OCI-LY7 (cell line): ENCODE results near the gene PDGFD. TPM values are rescaled to one million over a fixed set of nuclear protein-coding genes. Genes with fewer than 3 reads are reported as not detected.

ENCODE experiments used
- BruUV-seq: library from RNA; stranded (reverse); fragments of 400-500 nt; replicated peaks from 2 replicates; lab custom pipeline; 2021; lab: Mats Ljungman, UMichigan
- CTCF ChIA-PET: fragments of 300-600 bp; sonication (Branson Sonifier 250); formaldehyde crosslinking; loops from one replicate; lab custom pipeline; 2022; ENCODE audit warnings: antibody characterized with exemption; ENCODE audit not compliant: unreplicated experiment; lab: Charles Lee
- POLR2A ChIA-PET: fragments of 300-600 bp; sonication (Branson Sonifier 250); formaldehyde crosslinking; loops from one replicate; lab custom pipeline; 2022; ENCODE audit warnings: antibody characterized with exemption; lab: Charles Lee
- DNase-seq: peaks from one replicate; pipeline ENCODE4 v3.0.0-alpha.2; 2015; ENCODE audit warnings: low spot score
- H2AFZ ChIP-seq: fragments of 200-600 bp; sonication (generic), shearing (Covaris generic); 2 replicates; pipeline ENCODE4 v1.6.1; 2014; ENCODE audit warnings: mild to moderate bottlenecking, antibody characterized with exemption, low read length, moderate library complexity
- H3K27ac ChIP-seq: fragments of 200-600 bp; sonication (generic); 2 replicates; pipeline ENCODE4 v1.5.1; 2014; ENCODE audit warnings: mixed run types, low read depth, mild to moderate bottlenecking, moderate library complexity, low read length, inconsistent platforms; ENCODE audit not compliant: poor library complexity, severe bottlenecking
- H3K36me3 ChIP-seq: fragments of 200-600 bp; sonication (generic); 2 replicates; pipeline ENCODE4 v1.6.1; 2014; ENCODE audit warnings: mild to moderate bottlenecking, antibody characterized with exemption, low read length, moderate library complexity, mixed read lengths; ENCODE audit not compliant: insufficient read depth
- H3K4me1 ChIP-seq: fragments of 200-600 bp; sonication (generic); 2 replicates; pipeline ENCODE4 v1.5.1; 2014; ENCODE audit warnings: mild to moderate bottlenecking, low read length; ENCODE audit not compliant: insufficient read depth, poor library complexity, severe bottlenecking
- H3K4me2 ChIP-seq: fragments of 200-600 bp; sonication (generic); 2 replicates; pipeline ENCODE4 v1.6.1; 2014; ENCODE audit warnings: mild to moderate bottlenecking, low read length
- H3K4me3 ChIP-seq: fragments of 200-600 bp; sonication (generic); 2 replicates; pipeline ENCODE4 v1.5.1; 2014; ENCODE audit warnings: mild to moderate bottlenecking, low read depth, low read length; ENCODE audit not compliant: poor library complexity, severe bottlenecking
- H3K79me2 ChIP-seq: fragments of 200-600 bp; sonication (generic); 2 replicates; pipeline ENCODE4 v1.6.1; 2016; ENCODE audit warnings: low read depth, mild to moderate bottlenecking, low read length, moderate library complexity, mixed read lengths; ENCODE audit not compliant: insufficient read depth
- H3K9me2 ChIP-seq: fragments of 200-600 bp; sonication (generic); 2 replicates; pipeline ENCODE4 v1.6.1; 2016; ENCODE audit warnings: mild to moderate bottlenecking, low read length, mixed read lengths; ENCODE audit not compliant: insufficient read depth
- H3K9me3 ChIP-seq: fragments of 200-600 bp; sonication (generic); 2 replicates; pipeline ENCODE4 v1.6.1; 2014; ENCODE audit warnings: mild to moderate bottlenecking, mixed run types, low read length, mixed read lengths
- H4K20me1 ChIP-seq: fragments of 200-600 bp; sonication (generic); 2 replicates; pipeline ENCODE4 v1.6.1; 2014; ENCODE audit warnings: mild to moderate bottlenecking, antibody characterized with exemption, low read length, moderate library complexity, mixed read lengths; ENCODE audit not compliant: insufficient read depth
- EZH2phosphoT487 ChIP-seq: fragments of 200-600 bp; sonication (generic); IDR thresholded peaks from 2 replicates; pipeline ENCODE4 v1.6.1; 2018; ENCODE audit warnings: low read depth, borderline replicate concordance, mild to moderate bottlenecking, mixed run types, antibody characterized with exemption, low read length, moderate library complexity, mixed read lengths
- intact Hi-C: fragments of 100-400 bp; cut with micrococcal nuclease; formaldehyde crosslinking; loops from one replicate; pipeline ENCODE4 v1.10.0; 2022; ENCODE audit not compliant: unreplicated experiment
- total RNA-seq, 2 experiments: library from RNA; depleted of rRNA in 1 of 2; stranded (reverse); fragments of >200 nt in 1 of 2; shearing (Covaris generic) in 1 of 2; gene quantifications; 2 replicates each; pipeline ENCODE4 v1.2.3, GENCODE V29; 2014 to 2022
- TF ChIP-seq, protein P1 (sequence below): fragments of 200-600 bp; sonication (generic); conservative IDR thresholded peaks from 2 replicates; pipeline ENCODE4 v1.5.1; 2014; ENCODE audit warnings: mild to moderate bottlenecking, antibody characterized with exemption, low read length, moderate library complexity, mixed read lengths

The PDGFD gene
- total RNA-seq, 2 experiments from 2014 or later = 1.0 to 6.0 TPM

DNA sequence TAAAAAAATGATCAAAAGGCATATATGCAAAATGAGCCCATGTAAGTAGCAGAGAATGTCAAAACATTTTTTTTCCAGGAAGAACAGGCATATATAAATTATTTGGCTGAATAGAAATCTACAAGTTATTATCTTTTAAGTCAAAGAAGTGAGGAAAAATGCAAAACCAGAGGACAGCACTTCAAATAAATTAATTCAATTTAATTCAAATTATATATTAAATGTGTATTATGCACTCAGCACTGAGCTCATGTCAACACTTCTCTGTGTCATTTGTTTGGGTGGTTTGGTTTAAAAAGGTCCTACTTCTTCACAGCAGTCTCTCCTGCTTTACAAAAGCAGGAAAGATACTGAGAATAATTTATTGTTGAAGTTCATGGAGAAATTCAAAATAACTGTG, 41.9 kb upstream of the PDGFD start:
- H3K9me3 ChIP-seq = no peaks in the 10 kb centered on the region
- no peaks in the 10 kb centered on the region for H4K20me1 ChIP-seq
- H3K79me2 ChIP-seq = no peaks in the 10 kb centered on the region
- no peak overlapping the region for H3K27ac ChIP-seq
- H2AFZ ChIP-seq = no peak overlapping the region
- no peak overlapping the region for H3K4me2 ChIP-seq
- no peaks in the 10 kb centered on the region for H3K36me3 ChIP-seq
- intact Hi-C loops = no loop called here
- CTCF ChIA-PET = no interaction called here
- POLR2A ChIA-PET = interaction anchor here (0.7 to 1.1 kb wide), 2 partner anchors 9 to 843 kb away, joined by 3 to 6 read pairs; no protein-coding TSS in a partner anchor
- H3K4me1 ChIP-seq = no peaks in the 10 kb centered on the region
- no peak overlapping the region for H3K4me3 ChIP-seq
- H3K9me2 ChIP-seq = no peaks in the 10 kb centered on the region
- no peak for DNase-seq
- BruUV-seq = no TSS peak
- TF ChIP-seq, protein P1, sequence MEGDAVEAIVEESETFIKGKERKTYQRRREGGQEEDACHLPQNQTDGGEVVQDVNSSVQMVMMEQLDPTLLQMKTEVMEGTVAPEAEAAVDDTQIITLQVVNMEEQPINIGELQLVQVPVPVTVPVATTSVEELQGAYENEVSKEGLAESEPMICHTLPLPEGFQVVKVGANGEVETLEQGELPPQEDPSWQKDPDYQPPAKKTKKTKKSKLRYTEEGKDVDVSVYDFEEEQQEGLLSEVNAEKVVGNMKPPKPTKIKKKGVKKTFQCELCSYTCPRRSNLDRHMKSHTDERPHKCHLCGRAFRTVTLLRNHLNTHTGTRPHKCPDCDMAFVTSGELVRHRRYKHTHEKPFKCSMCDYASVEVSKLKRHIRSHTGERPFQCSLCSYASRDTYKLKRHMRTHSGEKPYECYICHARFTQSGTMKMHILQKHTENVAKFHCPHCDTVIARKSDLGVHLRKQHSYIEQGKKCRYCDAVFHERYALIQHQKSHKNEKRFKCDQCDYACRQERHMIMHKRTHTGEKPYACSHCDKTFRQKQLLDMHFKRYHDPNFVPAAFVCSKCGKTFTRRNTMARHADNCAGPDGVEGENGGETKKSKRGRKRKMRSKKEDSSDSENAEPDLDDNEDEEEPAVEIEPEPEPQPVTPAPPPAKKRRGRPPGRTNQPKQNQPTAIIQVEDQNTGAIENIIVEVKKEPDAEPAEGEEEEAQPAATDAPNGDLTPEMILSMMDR = no peak
- no peak for TF ChIP-seq EZH2phosphoT487

DNA sequence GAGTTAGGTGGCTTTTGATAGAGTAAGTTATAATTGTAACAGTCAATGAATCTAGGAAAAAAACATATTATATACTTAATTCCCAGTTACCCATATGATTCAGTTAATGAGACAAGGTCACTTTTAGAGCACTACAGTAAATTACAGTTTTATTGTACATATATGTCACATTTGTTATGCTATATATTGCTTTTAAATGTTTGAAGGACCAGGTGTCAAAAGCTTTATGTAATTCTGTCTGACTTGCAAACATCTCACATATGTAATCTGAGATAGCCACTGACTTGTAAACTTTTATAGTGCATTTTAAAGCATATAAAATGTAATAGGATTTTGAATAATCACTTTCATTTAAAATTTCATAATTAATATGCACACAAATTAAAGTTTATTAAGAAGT, 36.7 kb upstream of the PDGFD start:
- Histone ChIP-seq H3K4me1 (no peaks in the 10 kb centered on the region), H3K27ac (no peak overlapping the region), H3K9me3 (no peaks in the 10 kb centered on the region), H4K20me1 (no peaks in the 10 kb centered on the region), H3K36me3 (no peaks in the 10 kb centered on the region), H3K4me2 (no peak overlapping the region), H3K4me3 (no peak overlapping the region), H3K9me2 (no peaks in the 10 kb centered on the region), H2AFZ (no peak overlapping the region), H3K79me2 (no peaks in the 10 kb centered on the region)
- intact Hi-C loops = no loop called here
- no peak for DNase-seq
- no TSS peak for BruUV-seq
- TF ChIP-seq EZH2phosphoT487 = no peak
- TF ChIP-seq, protein P1 = no peak
- ChIA-PET CTCF (no interaction called here), POLR2A (interaction anchor here (1.2 kb wide), 1 partner anchor 25 kb away, joined by 4 read pairs; no protein-coding TSS in a partner anchor)

DNA sequence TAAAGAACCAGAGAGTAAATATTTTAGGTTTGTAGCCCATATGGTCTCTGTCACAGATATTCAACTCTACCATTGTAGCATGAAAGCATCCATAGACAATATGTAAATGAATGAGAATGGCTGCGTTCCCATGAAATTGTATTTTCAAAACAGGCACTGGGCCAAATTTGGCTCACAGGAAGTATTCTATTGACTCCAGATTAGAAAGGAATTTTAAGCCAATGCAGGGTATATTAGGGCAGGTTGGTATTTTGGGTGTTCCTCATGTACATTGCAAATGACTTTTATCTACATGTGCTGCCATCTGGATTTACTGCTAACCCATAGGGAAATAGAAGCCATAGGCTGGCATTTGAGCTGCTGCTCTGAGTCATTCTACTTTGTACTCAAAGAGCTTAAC, 35.1 kb upstream of the PDGFD start:
- ChIA-PET CTCF (no interaction called here), POLR2A (no interaction called here)
- no TSS peak for BruUV-seq
- Histone ChIP-seq H3K4me1 (no peaks in the 10 kb centered on the region), H2AFZ (no peak overlapping the region), H3K79me2 (no peaks in the 10 kb centered on the region), H4K20me1 (no peaks in the 10 kb centered on the region), H3K9me3 (no peaks in the 10 kb centered on the region), H3K36me3 (no peaks in the 10 kb centered on the region), H3K9me2 (no peaks in the 10 kb centered on the region), H3K4me2 (no peak overlapping the region), H3K27ac (no peak overlapping the region), H3K4me3 (no peak overlapping the region)
- intact Hi-C loops = no loop called here
- no peak for TF ChIP-seq EZH2phosphoT487
- TF ChIP-seq, protein P1 = no peak
- no peak for DNase-seq
